ENCODE results near the gene ORC2.
"Not testable (repeated sequence)": the region's sequence is repeated elsewhere in the genome, so short reads cannot be mapped to it uniquely, and the experiment has no call there.

Gene ORC2

GRCh38 chr2:200939832-200940231, 23.6 kb downstream of the ORC2 start:
- in situ Hi-C loops (cut with MboI; ENCODE audit: low sequenced_read_pairs) = no loop called here

- in situ Hi-C loops (cut with MboI; ENCODE audit: low sequenced_read_pairs) = no loop called here
Observed at GRCh38 chr2:200930947-200931626, 32.4 kb downstream of the ORC2 start.

GRCh38 chr2:200929334-200930249, 33.9 kb downstream of the ORC2 start:
- in situ Hi-C loops (cut with MboI; ENCODE audit: low sequenced_read_pairs) = no loop called here

- in situ Hi-C loops (cut with MboI; ENCODE audit: low sequenced_read_pairs) = no loop called here
Observed at GRCh38 chr2:200922439-200922838, 41.0 kb downstream of the ORC2 start.

- in situ Hi-C loops (cut with MboI; ENCODE audit: low sequenced_read_pairs) = no loop called here
Observed at GRCh38 chr2:200913654-200914053, 49.8 kb downstream of the ORC2 start.

GRCh38 chr2:200909958-200910357, 53.5 kb downstream of the ORC2 start:
- in situ Hi-C loops (cut with MboI; ENCODE audit: low sequenced_read_pairs) = loop anchor here (10.0 kb wide), 1 partner anchor 255 kb away; no protein-coding TSS in a partner anchor

- in situ Hi-C loops (cut with MboI; ENCODE audit: low sequenced_read_pairs) = loop anchor here (10.0 kb wide), 1 partner anchor 259 kb away; no protein-coding TSS in a partner anchor
Observed at GRCh38 chr2:200905618-200906296, 57.7 kb downstream of the ORC2 start.

GRCh38 chr2:200901459-200902072, 61.9 kb downstream of the ORC2 start:
- in situ Hi-C loops (cut with MboI; ENCODE audit: low sequenced_read_pairs) = loop anchor here (10.0 kb wide), 1 partner anchor 263 kb away; no protein-coding TSS in a partner anchor

- in situ Hi-C loops (cut with MboI; ENCODE audit: low sequenced_read_pairs) = no loop called here
Observed at GRCh38 chr2:200899482-200899881, 64.0 kb downstream of the ORC2 start.

- in situ Hi-C loops (cut with MboI; ENCODE audit: low sequenced_read_pairs) = no loop called here
Observed at GRCh38 chr2:200888704-200889625, 74.5 kb downstream of the ORC2 start, which contains the start of the genes NIF3L1 and PPIL3. NIF3L1 (plus strand) TSS chr2:200889371; CDS start chr2:200891944, 2,573 bp downstream. PPIL3 (minus strand) TSS chr2:200889077; CDS start chr2:200887615, 1,462 bp downstream.

- in situ Hi-C loops (cut with MboI; ENCODE audit: low sequenced_read_pairs) = not testable (repeated sequence)
Observed at GRCh38 chr2:200881715-200882249, 81.7 kb downstream of the ORC2 start.

- in situ Hi-C loops (cut with MboI; ENCODE audit: low sequenced_read_pairs) = no loop called here
Observed at GRCh38 chr2:200878289-200878880, 85.1 kb downstream of the ORC2 start.

GRCh38 chr2:200877443-200877842, 86.0 kb downstream of the ORC2 start:
- in situ Hi-C loops (cut with MboI; ENCODE audit: low sequenced_read_pairs) = no loop called here

- in situ Hi-C loops (cut with MboI; ENCODE audit: low sequenced_read_pairs) = no loop called here
Observed at GRCh38 chr2:200873560-200873959, 89.9 kb downstream of the ORC2 start.

GRCh38 chr2:200871151-200871550, 92.3 kb downstream of the ORC2 start:
- in situ Hi-C loops (cut with MboI; ENCODE audit: low sequenced_read_pairs) = no loop called here

- in situ Hi-C loops (cut with MboI; ENCODE audit: low sequenced_read_pairs) = no loop called here
Observed at GRCh38 chr2:200869014-200869413, 94.4 kb downstream of the ORC2 start.

GRCh38 chr2:200864176-200865034, 99.1 kb downstream of the ORC2 start, which contains the start of gene CLK1:
CLK1 (minus strand) TSS chr2:200864658; CDS start chr2:200861862, 2,796 bp downstream.
- in situ Hi-C loops (cut with MboI; ENCODE audit: low sequenced_read_pairs) = no loop called here

- in situ Hi-C loops (cut with MboI; ENCODE audit: low sequenced_read_pairs) = no loop called here
Observed at GRCh38 chr2:200863782-200864175, 99.7 kb downstream of the ORC2 start.

Data from HL-60/S4 treated with retinoic acid at 250 ng/mL for 4 days and 3 days (cell line).